HepG2 (cell line): Measurements from ENCODE around the gene MYO1B. TPM values are rescaled to one million over a fixed set of nuclear protein-coding genes. Genes with fewer than 3 reads are reported as not detected.
A peak's percentile ranks its signal among the peaks of the same experiment; 100 is the strongest.

Experiments
- ASH2L ChIP-seq: fragments of 300-600, 200-600 bp; sonication (generic); IDR thresholded peaks from 2 replicates; pipeline ENCODE4 v1.7.0; 2017; ENCODE audit warnings: low read depth, mild to moderate bottlenecking, moderate library complexity, mixed read lengths, low read length; ENCODE audit not compliant: insufficient read length
- CEBPG ChIP-seq: IDR thresholded peaks from 2 replicates; pipeline ENCODE4 v1.6.1; 2016
- EED ChIP-seq: sonication (generic); formaldehyde crosslinking; IDR thresholded peaks from 2 replicates; pipeline ENCODE4 v1.5.0; 2020; ENCODE audit warnings: mild to moderate bottlenecking, missing genetic modification reagents
- HOXD1 ChIP-seq: sonication (generic); formaldehyde crosslinking; IDR thresholded peaks from 2 replicates; pipeline ENCODE4 v1.5.0; 2020; ENCODE audit warnings: missing genetic modification reagents
- KDM3A ChIP-seq: IDR thresholded peaks from 2 replicates; pipeline ENCODE4 v1.6.1; 2018; ENCODE audit warnings: low read depth, missing compliant biosample characterization
- MIXL1 ChIP-seq: IDR thresholded peaks from 2 replicates; pipeline ENCODE4 v1.6.1; 2016
- MZF1 ChIP-seq: sonication (generic); formaldehyde crosslinking; IDR thresholded peaks from 2 replicates; pipeline ENCODE4 v1.8.1; 2023; ENCODE audit warnings: mild to moderate bottlenecking, missing genetic modification reagents, borderline replicate concordance
- NFKBIZ ChIP-seq: IDR thresholded peaks from 2 replicates; pipeline ENCODE4 v1.6.1; 2018; ENCODE audit warnings: missing genetic modification reagents, missing compliant biosample characterization
- RCOR2 ChIP-seq: IDR thresholded peaks from 2 replicates; pipeline ENCODE4 v1.6.1; 2016; ENCODE audit warnings: missing biosample characterization, missing genetic modification reagents
- SOX6 ChIP-seq, 2 experiments: fragments of 450-650 bp in 1 of 2; sonication (generic) in 1 of 2; formaldehyde crosslinking in 1 of 2; IDR thresholded peaks; 2 replicates each; pipeline versions ENCODE4 v1.4.0 to v1.6.1; 2017 to 2020; ENCODE audit warnings: antibody characterized with exemption in 1 of 2, mild to moderate bottlenecking in 1 of 2, missing genetic modification reagents in 1 of 2
- ZEB1 ChIP-seq: IDR thresholded peaks from 2 replicates; pipeline ENCODE4 v1.6.1; 2012; ENCODE audit warnings: mild to moderate bottlenecking, low read depth, inconsistent platforms; ENCODE audit not compliant: insufficient replicate concordance
- ZMYM4 ChIP-seq: sonication (generic); formaldehyde crosslinking; IDR thresholded peaks from 2 replicates; pipeline ENCODE4 v1.8.1; 2023; ENCODE audit warnings: mild to moderate bottlenecking, missing genetic modification reagents
- ZNF260 ChIP-seq: sonication (generic); formaldehyde crosslinking; IDR thresholded peaks from 2 replicates; pipeline ENCODE4 v1.4.0; 2020; ENCODE audit warnings: missing genetic modification reagents, low read depth, mild to moderate bottlenecking, borderline replicate concordance
- ZNF350 ChIP-seq: sonication (generic); formaldehyde crosslinking; IDR thresholded peaks from 2 replicates; pipeline ENCODE4 v1.4.0; 2020; ENCODE audit warnings: mild to moderate bottlenecking, low read depth, missing genetic modification reagents, borderline replicate concordance
- polyA plus RNA-seq, 8 experiments: library from polyadenylated mRNA; depleted of rRNA in 3 of 8; stranded (reverse) in 7 of 8; unstranded in 1 of 8; fragments of >200 nt; fragmentation: Illumina TruSeq in 4 of 8; extraction: Trizol in 4 of 8; gene quantifications; 2 replicates each; pipeline versions ENCODE4 v1.2.1 to v1.2.3, GENCODE V29; 2011 to 2016; ENCODE audit warnings: low read depth in 4 of 8, missing spikeins in 1 of 8, mixed read lengths in 1 of 8; ENCODE audit not compliant: insufficient read depth in 1 of 8
- total RNA-seq, 5 experiments: library from RNA; depleted of rRNA; stranded (reverse); fragments of >200 nt; fragmentation: Illumina TruSeq; extraction: Trizol; gene quantifications; 2 replicates each; pipeline ENCODE4 v1.2.3, GENCODE V29; 2016; ENCODE audit warnings: low read depth in 1 of 5
- TF ChIP-seq, protein P1 (sequence below): sonication (generic); formaldehyde crosslinking; IDR thresholded peaks from 2 replicates; pipeline ENCODE4 v1.5.0; 2020; ENCODE audit warnings: missing genetic modification reagents
- TF ChIP-seq, protein P2 (sequence below), 2 experiments: sonication (generic) in 1 of 2; formaldehyde crosslinking in 1 of 2; IDR thresholded peaks; 2 replicates each; pipeline versions ENCODE4 v1.6.1 to v1.9.0; 2014 to 2022; ENCODE audit warnings: antibody characterized with exemption in 1 of 2, borderline replicate concordance in 1 of 2, inconsistent platforms in 1 of 2, low read depth in 1 of 2, missing genetic modification reagents in 1 of 2
- TF ChIP-seq, protein P3 (sequence below): sonication (generic); formaldehyde crosslinking; conservative IDR thresholded peaks from 2 replicates; pipeline ENCODE4 v1.8.0; 2022; ENCODE audit warnings: mild to moderate bottlenecking, moderate library complexity, missing genetic modification reagents
- TF ChIP-seq, protein P4 (sequence below): sonication (generic); formaldehyde crosslinking; IDR thresholded peaks from 2 replicates; pipeline ENCODE4 v1.4.0; 2020; ENCODE audit warnings: missing genetic modification reagents, borderline replicate concordance

Gene MYO1B
- total and polyA plus RNA-seq, 2 of the 13 experiments (the other 11 are each of a cell fraction or from before 2014, with no cell fraction given): 36.9 to 89.8 TPM

DNA sequence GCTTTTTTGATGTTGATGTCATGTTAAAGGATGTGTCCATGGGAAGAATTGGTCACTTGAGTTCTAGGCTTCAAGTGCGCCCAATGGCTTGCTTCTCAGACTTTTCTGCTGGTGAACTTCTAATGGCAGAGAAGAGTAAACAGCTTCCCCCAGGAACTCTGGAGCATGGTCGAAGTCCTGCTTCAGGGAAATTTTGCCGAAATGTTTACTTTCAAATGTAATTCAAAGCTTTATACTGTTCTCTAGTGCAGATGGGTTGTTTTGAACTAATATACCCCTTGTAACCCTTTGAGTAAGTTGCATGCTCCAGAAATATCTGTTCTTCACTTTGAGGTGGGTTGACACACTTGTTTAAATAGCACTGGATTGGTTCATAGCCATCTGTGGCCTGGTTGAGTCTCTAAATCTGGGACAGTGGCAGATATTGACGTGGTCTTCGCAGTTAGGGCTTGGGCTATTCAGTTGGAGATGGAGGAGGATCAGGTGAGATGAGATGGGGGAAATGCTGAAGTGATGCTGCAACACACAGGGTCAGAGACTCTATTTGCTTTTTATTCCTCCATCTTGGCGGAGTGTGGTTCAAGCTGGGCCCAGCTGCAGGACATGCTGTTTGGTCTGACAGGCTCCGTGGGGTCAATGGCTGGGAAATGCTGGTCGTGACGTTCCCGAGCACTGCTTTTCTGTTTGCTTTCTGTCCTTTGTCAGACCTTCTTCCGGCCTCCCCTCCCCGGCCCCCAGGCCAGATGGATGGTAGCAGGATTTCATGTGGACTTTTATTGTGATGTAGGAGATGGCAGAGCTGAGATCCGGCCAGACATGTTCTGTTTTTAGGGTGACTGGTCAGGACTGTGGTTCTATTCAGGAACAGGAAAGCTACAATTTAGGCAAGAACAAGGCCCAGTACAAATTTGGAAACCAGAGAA is 35.9 kb downstream of the MYO1B start (continued):
- TF ChIP-seq KDM3A (CRISPR knock-in tag) (no peak), SOX6 (IDR thresholded peaks at IDR 0.05) (no peak), SOX6 (CRISPR knock-in tag; IDR thresholded peaks at IDR 0.05) (no peak), CEBPG (CRISPR knock-in tag) (no peak), MZF1 (CRISPR knock-in tag) (no peak), MIXL1 (CRISPR knock-in tag) (no peak), ZMYM4 (CRISPR knock-in tag) (peak; percentile 62), EED (CRISPR knock-in tag) (no peak), ASH2L (peak; percentile 16), RCOR2 (no peak), ZEB1 (no peak), ZNF260 (no peak), ZNF350 (CRISPR knock-in tag) (no peak), NFKBIZ (CRISPR knock-in tag) (no peak), HOXD1 (CRISPR knock-in tag) (no peak)
- TF ChIP-seq, protein P1, sequence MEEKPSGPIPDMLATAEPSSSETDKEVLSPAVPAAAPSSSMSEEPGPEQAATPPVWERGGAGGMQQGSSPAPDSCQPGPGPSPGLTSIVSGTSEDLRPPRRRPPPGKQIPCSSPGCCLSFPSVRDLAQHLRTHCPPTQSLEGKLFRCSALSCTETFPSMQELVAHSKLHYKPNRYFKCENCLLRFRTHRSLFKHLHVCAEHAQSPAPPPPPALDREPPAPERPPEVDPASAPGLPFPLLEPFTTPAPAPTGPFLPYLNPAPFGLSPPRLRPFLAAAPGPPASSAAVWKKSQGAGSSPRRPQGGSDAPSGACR: no peak
- TF ChIP-seq, protein P2, sequence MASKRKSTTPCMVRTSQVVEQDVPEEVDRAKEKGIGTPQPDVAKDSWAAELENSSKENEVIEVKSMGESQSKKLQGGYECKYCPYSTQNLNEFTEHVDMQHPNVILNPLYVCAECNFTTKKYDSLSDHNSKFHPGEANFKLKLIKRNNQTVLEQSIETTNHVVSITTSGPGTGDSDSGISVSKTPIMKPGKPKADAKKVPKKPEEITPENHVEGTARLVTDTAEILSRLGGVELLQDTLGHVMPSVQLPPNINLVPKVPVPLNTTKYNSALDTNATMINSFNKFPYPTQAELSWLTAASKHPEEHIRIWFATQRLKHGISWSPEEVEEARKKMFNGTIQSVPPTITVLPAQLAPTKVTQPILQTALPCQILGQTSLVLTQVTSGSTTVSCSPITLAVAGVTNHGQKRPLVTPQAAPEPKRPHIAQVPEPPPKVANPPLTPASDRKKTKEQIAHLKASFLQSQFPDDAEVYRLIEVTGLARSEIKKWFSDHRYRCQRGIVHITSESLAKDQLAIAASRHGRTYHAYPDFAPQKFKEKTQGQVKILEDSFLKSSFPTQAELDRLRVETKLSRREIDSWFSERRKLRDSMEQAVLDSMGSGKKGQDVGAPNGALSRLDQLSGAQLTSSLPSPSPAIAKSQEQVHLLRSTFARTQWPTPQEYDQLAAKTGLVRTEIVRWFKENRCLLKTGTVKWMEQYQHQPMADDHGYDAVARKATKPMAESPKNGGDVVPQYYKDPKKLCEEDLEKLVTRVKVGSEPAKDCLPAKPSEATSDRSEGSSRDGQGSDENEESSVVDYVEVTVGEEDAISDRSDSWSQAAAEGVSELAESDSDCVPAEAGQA (IDR thresholded peaks at IDR 0.05; ENCODE audit: low read depth): no peak
- TF ChIP-seq, protein P2 (CRISPR knock-in tag; IDR thresholded peaks at IDR 0.05; ENCODE audit: borderline replicate concordance): no peak
- TF ChIP-seq, protein P3, sequence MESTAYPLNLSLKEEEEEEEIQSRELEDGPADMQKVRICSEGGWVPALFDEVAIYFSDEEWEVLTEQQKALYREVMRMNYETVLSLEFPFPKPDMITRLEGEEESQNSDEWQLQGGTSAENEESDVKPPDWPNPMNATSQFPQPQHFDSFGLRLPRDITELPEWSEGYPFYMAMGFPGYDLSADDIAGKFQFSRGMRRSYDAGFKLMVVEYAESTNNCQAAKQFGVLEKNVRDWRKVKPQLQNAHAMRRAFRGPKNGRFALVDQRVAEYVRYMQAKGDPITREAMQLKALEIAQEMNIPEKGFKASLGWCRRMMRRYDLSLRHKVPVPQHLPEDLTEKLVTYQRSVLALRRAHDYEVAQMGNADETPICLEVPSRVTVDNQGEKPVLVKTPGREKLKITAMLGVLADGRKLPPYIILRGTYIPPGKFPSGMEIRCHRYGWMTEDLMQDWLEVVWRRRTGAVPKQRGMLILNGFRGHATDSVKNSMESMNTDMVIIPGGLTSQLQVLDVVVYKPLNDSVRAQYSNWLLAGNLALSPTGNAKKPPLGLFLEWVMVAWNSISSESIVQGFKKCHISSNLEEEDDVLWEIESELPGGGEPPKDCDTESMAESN (CRISPR knock-in tag): no peak
- TF ChIP-seq, protein P4, sequence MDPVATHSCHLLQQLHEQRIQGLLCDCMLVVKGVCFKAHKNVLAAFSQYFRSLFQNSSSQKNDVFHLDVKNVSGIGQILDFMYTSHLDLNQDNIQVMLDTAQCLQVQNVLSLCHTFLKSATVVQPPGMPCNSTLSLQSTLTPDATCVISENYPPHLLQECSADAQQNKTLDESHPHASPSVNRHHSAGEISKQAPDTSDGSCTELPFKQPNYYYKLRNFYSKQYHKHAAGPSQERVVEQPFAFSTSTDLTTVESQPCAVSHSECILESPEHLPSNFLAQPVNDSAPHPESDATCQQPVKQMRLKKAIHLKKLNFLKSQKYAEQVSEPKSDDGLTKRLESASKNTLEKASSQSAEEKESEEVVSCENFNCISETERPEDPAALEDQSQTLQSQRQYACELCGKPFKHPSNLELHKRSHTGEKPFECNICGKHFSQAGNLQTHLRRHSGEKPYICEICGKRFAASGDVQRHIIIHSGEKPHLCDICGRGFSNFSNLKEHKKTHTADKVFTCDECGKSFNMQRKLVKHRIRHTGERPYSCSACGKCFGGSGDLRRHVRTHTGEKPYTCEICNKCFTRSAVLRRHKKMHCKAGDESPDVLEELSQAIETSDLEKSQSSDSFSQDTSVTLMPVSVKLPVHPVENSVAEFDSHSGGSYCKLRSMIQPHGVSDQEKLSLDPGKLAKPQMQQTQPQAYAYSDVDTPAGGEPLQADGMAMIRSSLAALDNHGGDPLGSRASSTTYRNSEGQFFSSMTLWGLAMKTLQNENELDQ (CRISPR knock-in tag): no peak
